SK-N-MC (cell line): ENCODE measurements around the gene CHRNA4.
"Not testable (repeated sequence)": the region's sequence is repeated elsewhere in the genome, so short reads cannot be mapped to it uniquely, and the experiment has no call there.

Experiments
- DNase-seq: peaks from one replicate; pipeline ENCODE4 v3.0.0-alpha.2; 2011; ENCODE audit warnings: low read depth, low spot score
- H3K27ac ChIP-seq: fragments of 200-600 bp; sonication (generic); 2 replicates; pipeline ENCODE4 v1.5.1; 2016; ENCODE audit warnings: mixed run types
- H3K36me3 ChIP-seq: fragments of 200-600 bp; sonication (generic); 2 replicates; pipeline ENCODE4 v1.6.1; 2017; ENCODE audit warnings: antibody characterized with exemption, low read length, mixed read lengths; ENCODE audit not compliant: insufficient read depth
- H3K4me3 ChIP-seq: fragments of 200-600 bp; sonication (generic); 2 replicates; pipeline ENCODE4 v1.5.1; 2016
- H3K9ac ChIP-seq: fragments of 200-600 bp; sonication (generic); 2 replicates; pipeline ENCODE4 v1.8.0; 2017; ENCODE audit warnings: mixed run types, mixed read lengths; ENCODE audit not compliant: insufficient read length
- H3K9me3 ChIP-seq: fragments of 200-600 bp; sonication (generic); 2 replicates; pipeline ENCODE4 v1.6.1; 2017; ENCODE audit warnings: low read depth, mild to moderate bottlenecking, antibody characterized with exemption, low read length, moderate library complexity, mixed read lengths
- EZH2 ChIP-seq: fragments of 200-600 bp; sonication (generic); IDR thresholded peaks from one replicate; pipeline ENCODE4 v1.6.1; 2017; ENCODE audit warnings: antibody characterized with exemption
- FOXP2 ChIP-seq: optimal IDR thresholded peaks from 2 replicates; pipeline ENCODE3; 2011; ENCODE audit warnings: mild to moderate bottlenecking, moderate library complexity; ENCODE audit not compliant: insufficient read depth; ENCODE audit errors: extremely low read length, control extremely low read depth
- POLR2AphosphoS5 ChIP-seq: IDR thresholded peaks from 2 replicates; pipeline ENCODE4 v1.6.1; 2012; ENCODE audit warnings: mild to moderate bottlenecking, low read depth, low read length, borderline replicate concordance

The CHRNA4 gene

GRCh38 chr20:63309261-63310071, 51.7 kb downstream of the CHRNA4 start:
- no peak overlapping the region for H3K9ac ChIP-seq
- no peaks in the 10 kb centered on the region for H3K36me3 ChIP-seq
- DNase-seq: no peak
- H3K4me3 ChIP-seq: no peak overlapping the region
- H3K9me3 ChIP-seq: no peaks in the 10 kb centered on the region
- TF ChIP-seq POLR2AphosphoS5 (no peak), EZH2 (no peak), FOXP2 (no peak)
- H3K27ac ChIP-seq: no peak overlapping the region

DNA sequence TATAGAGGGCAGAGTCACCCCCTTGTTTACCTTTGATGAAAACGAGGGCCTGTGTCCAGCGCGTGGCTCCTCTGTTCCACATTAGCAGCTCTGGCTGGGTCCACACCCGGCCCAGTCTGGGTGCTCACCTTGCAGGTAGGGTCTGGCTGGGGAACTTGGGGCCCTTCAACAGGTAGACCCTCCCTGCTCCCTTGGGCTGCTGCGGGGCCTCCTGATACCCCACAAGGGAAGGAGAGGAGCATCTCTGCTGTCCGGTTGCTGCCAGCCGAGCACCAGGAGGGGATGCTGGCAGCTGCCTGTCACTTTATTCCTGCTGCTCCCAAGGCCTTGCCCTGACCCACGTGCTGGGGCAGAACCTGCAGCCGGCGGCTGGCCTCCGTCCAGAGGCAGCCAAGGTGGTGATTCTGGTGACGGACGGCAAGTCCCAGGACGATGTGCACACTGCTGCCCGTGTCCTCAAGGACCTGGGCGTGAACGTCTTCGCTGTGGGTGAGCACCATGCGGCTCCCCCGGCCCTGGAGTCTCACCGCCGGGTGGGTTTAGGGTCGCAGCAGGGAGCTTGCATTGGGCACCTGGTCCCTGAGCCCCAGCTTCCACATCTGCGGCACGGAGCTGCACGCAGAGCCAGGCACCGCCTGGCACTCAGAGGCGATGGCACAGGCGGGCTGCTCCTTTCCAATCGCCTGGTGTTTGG, 52.8 kb downstream of the CHRNA4 start:
- H3K27ac ChIP-seq: no peak overlapping the region
- no peak overlapping the region for H3K9ac ChIP-seq
- no peaks in the 10 kb centered on the region for H3K9me3 ChIP-seq
- H3K4me3 ChIP-seq: no peak overlapping the region
- TF ChIP-seq POLR2AphosphoS5: no peak
- no peak for TF ChIP-seq EZH2
- no peak for TF ChIP-seq FOXP2
- H3K36me3 ChIP-seq: no peaks in the 10 kb centered on the region
- no peak for DNase-seq

- Histone ChIP-seq H3K4me3 (no peak overlapping the region), H3K27ac (no peak overlapping the region), H3K36me3 (no peaks in the 10 kb centered on the region), H3K9ac (no peak overlapping the region), H3K9me3 (no peaks in the 10 kb centered on the region)
- no peak for TF ChIP-seq EZH2
- no peak for TF ChIP-seq FOXP2
- TF ChIP-seq POLR2AphosphoS5: no peak
- DNase-seq: no peak
Observed at GRCh38 chr20:63307538-63308217, 53.5 kb downstream of the CHRNA4 start.

- no peak overlapping the region for H3K27ac ChIP-seq
- H3K9ac ChIP-seq: no peak overlapping the region
- no peak overlapping the region for H3K4me3 ChIP-seq
- H3K9me3 ChIP-seq: no peaks in the 10 kb centered on the region
- no peak for DNase-seq
- no peaks in the 10 kb centered on the region for H3K36me3 ChIP-seq
- TF ChIP-seq POLR2AphosphoS5 (no peak), FOXP2 (no peak), EZH2 (no peak)
Observed at GRCh38 chr20:63306673-63307537, 54.2 kb downstream of the CHRNA4 start.

DNA sequence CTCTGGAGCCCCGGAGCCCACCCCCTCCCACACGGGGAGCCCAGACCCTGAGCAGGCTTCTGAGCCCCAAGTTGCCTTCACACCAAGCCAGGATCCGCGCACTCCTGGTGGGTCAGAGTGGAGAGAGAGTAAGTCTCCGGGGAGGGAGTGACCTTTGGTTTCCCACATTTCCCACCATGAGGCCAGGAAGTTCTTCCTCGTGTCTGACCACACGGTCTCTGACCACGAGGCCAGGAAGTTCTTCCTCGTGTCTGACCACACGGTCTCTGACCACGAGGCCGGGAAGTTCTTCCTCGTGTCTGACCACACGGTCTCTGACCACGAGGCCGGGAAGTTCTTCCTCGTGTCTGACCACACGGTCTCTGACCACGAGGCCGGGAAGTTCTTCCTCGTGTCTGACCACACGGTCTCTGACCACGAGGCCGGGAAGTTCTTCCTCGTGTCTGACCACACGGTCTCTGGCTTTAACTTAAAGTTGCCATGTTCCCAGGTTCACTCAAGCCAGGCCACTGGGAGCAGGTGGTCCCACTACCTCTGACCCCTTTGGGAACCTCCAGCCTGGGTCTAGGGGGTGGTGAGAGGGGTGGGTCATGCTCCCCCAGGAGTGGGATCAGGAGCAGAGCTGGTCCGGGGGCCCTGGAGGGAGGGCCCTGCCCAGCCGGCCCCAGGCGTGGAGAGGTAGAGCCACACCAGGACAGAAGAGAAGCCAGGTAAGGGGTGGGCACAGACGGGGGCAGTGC, 55.0 kb downstream of the CHRNA4 start:
- not testable (repeated sequence) for H3K27ac ChIP-seq, H3K9me3 ChIP-seq, H3K4me3 ChIP-seq, H3K36me3 ChIP-seq, H3K9ac ChIP-seq, DNase-seq

GRCh38 chr20:63305393-63305792, 55.8 kb downstream of the CHRNA4 start:
- H3K9ac ChIP-seq: no peak overlapping the region
- TF ChIP-seq POLR2AphosphoS5: no peak
- no peak for TF ChIP-seq FOXP2
- no peak for TF ChIP-seq EZH2
- no peak overlapping the region for H3K4me3 ChIP-seq
- DNase-seq: no peak
- no peak overlapping the region for H3K27ac ChIP-seq
- H3K36me3 ChIP-seq: no peaks in the 10 kb centered on the region
- no peaks in the 10 kb centered on the region for H3K9me3 ChIP-seq

DNA sequence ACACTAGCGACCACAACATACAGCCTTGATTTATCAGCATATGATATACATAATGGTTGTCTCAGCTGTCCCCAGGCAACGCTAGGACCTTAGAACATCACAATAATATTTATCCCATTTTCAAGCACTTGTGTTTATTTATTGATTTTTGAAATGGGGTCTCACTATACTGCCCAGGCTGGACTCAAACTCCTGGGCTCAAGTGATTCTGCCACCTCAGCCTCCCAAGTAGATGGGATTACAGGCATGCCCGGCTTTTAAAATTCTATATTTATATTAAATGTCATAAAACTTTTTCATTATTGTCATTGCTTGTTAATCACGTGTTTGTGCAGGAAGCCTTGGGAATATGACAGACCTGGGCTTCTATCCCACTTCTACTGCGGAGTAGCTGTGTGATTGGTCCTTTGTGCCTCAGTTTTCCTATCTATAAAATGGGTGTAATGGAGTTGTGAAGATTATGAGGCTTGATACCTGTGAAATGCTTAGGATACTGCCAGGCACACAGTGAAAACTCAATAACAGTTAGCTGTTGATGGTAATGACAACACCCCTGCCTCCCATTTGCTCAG, 58.0 kb downstream of the CHRNA4 start:
- Histone ChIP-seq H3K9me3 (no peaks in the 10 kb centered on the region), H3K27ac (no peak overlapping the region), H3K36me3 (no peaks in the 10 kb centered on the region), H3K9ac (no peak overlapping the region), H3K4me3 (no peak overlapping the region)
- DNase-seq: no peak
- no peak for TF ChIP-seq FOXP2
- no peak for TF ChIP-seq POLR2AphosphoS5
- TF ChIP-seq EZH2: no peak
